Peyer's patch (tissue), 4 donors: ENCODE data around the gene APRT. TPM values are rescaled to one million over a fixed set of nuclear protein-coding genes. Genes with fewer than 3 reads are reported as not detected.

Source experiments
- DNase-seq, 3 donors: peaks; one replicate each; pipeline ENCODE4 v3.0.0-alpha.2; 2017 to 2019
- H3K27ac ChIP-seq, 4 donors: fragments of 200-600 bp; sonication (generic); one replicate each; pipeline ENCODE4 v1.5.1; 2016 to 2019
- H3K27me3 ChIP-seq, 2 donors: fragments of 200-600 bp; sonication (generic); one replicate each; pipeline ENCODE4 v1.5.1; 2019
- H3K36me3 ChIP-seq, 3 donors: fragments of 200-600 bp; sonication (generic); one replicate each; pipeline ENCODE4 v1.5.1; 2016 to 2019
- H3K4me1 ChIP-seq, 4 donors: fragments of 200-600 bp; sonication (generic); one replicate each; pipeline ENCODE4 v1.5.1; 2016 to 2019
- H3K4me3 ChIP-seq, 4 donors: fragments of 200-600 bp; sonication (generic); 1 replicate in 3 of 4; 2 replicates in 1 of 4; pipeline ENCODE4 v1.5.1; 2016 to 2019; ENCODE audit warnings: mild to moderate bottlenecking in 1 of 4
- H3K9me3 ChIP-seq, 4 donors: fragments of 200-600 bp; sonication (generic); one replicate each; pipeline ENCODE4 v1.5.1; 2016 to 2019; ENCODE audit warnings: mild to moderate bottlenecking in 1 of 4
- POLR2A ChIP-seq, 2 donors: fragments of 450-650 bp; IDR thresholded peaks; one replicate each; pipeline ENCODE4 v1.5.1; 2017; ENCODE audit warnings: antibody characterized with exemption in 2 of 2, mild to moderate bottlenecking in 2 of 2, moderate library complexity in 2 of 2
- total RNA-seq, 4 donors: library from RNA; depleted of rRNA; stranded (reverse); fragments of >200 nt; gene quantifications; one replicate each; pipeline ENCODE4 v1.1.0, GENCODE V29; 2016
- TF ChIP-seq, protein P1 (sequence below), 6 experiments: fragments of 450-650 bp in 4 of 6; fragments of 200-600 bp in 2 of 6; sonication (generic) in 1 of 6; IDR thresholded peaks; one replicate each; pipeline ENCODE4 v1.5.1; 2017 to 2019; ENCODE audit warnings: antibody characterized with exemption in 6 of 6, mild to moderate bottlenecking in 3 of 6, moderate library complexity in 1 of 6

Gene APRT, protein sequence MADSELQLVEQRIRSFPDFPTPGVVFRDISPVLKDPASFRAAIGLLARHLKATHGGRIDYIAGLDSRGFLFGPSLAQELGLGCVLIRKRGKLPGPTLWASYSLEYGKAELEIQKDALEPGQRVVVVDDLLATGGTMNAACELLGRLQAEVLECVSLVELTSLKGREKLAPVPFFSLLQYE
- 100 to 1,000 TPM; 109 to 190 (median 122) TPM for total RNA-seq

DNA sequence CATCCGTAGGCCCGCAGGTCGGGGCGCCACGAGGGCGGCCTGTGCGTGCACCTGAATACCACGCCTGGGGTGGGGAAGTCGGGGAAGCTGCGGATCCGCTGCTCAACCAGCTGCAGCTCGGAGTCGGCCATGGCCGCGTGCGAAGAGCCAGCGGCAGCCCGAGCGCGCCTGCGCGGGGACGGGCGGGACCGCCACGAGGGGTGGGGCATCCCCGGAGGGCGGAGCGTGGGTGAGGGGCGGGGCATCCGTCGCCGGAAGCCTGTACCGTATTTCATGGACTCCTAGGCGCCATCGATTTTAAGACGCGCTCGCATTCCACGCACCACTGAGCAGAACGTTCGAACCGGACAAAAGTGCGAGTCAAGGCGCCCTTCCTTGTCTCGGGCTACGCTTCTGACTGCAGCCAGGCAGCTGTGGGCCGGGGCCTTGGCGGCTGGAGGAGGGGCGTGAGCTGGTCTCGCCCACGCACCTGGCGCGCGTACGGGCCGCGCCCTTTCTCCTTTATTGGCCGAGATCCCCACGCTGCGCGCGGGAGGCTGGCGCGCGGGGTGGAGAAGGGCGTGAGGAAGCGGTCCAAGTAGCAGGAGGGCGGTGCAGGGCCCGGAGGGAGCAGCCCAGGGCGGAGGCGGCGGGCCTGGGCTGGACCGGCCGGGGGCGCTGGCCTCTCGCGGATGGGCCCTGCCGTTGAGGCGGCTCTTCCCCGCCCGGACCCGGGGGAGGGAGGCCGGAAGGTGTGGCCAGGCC is at the start of gene APRT:
APRT (minus strand) TSS at position 160 of the 744 bp plus-strand sequence; CDS start at position 131, 29 bp downstream.
- peak within 1 kb of the TSS; percentile 93 to 97 (median 94) for H3K27ac ChIP-seq
- peak; percentile 88 to 98 (median 97) for DNase-seq
- peak within 1 kb of the TSS; percentile 77 to 91 (median 84) for H3K4me3 ChIP-seq
- peaks cover 0 to 29% (median 19%) of the 10 kb centered on the region in 4 donors for H3K4me1 ChIP-seq
- peaks cover 0 to 18% (median 0%) of the 10 kb centered on the region in 3 donors for H3K36me3 ChIP-seq
- TF ChIP-seq POLR2A (IDR thresholded peaks at IDR 0.05) = peak; percentile 38 to 74
- TF ChIP-seq, protein P1, sequence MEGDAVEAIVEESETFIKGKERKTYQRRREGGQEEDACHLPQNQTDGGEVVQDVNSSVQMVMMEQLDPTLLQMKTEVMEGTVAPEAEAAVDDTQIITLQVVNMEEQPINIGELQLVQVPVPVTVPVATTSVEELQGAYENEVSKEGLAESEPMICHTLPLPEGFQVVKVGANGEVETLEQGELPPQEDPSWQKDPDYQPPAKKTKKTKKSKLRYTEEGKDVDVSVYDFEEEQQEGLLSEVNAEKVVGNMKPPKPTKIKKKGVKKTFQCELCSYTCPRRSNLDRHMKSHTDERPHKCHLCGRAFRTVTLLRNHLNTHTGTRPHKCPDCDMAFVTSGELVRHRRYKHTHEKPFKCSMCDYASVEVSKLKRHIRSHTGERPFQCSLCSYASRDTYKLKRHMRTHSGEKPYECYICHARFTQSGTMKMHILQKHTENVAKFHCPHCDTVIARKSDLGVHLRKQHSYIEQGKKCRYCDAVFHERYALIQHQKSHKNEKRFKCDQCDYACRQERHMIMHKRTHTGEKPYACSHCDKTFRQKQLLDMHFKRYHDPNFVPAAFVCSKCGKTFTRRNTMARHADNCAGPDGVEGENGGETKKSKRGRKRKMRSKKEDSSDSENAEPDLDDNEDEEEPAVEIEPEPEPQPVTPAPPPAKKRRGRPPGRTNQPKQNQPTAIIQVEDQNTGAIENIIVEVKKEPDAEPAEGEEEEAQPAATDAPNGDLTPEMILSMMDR (IDR thresholded peaks at IDR 0.05) = peak in 4 of 6 experiments; percentile 25 to 54 (median 47)
- no peaks in the 10 kb centered on the region for H3K9me3 ChIP-seq
- no peaks in the 10 kb centered on the region for H3K27me3 ChIP-seq

GRCh38 chr16:88861359-88861758 is 49.6 kb upstream of the APRT start:
- peaks cover 0 to 39% (median 0%) of the 10 kb centered on the region in 3 donors for H3K36me3 ChIP-seq

GRCh38 chr16:88859381-88860091 is 47.8 kb upstream of the APRT start:
- Histone ChIP-seq H3K4me3 (no peak overlapping the region), H3K27me3 (no peaks in the 10 kb centered on the region), H3K9me3 (no peaks in the 10 kb centered on the region), H3K27ac (no peak overlapping the region), H3K36me3 (peaks cover 0 to 39% (median 0%) of the 10 kb centered on the region in 3 donors), H3K4me1 (peaks cover 0 to 22% (median 14%) of the 10 kb centered on the region in 4 donors)
- TF ChIP-seq, protein P1 (IDR thresholded peaks at IDR 0.05) = no peak
- no peak for TF ChIP-seq POLR2A (IDR thresholded peaks at IDR 0.05)
- no peak for DNase-seq

More at GRCh38 chr16:88861359-88861758, 49.6 kb upstream of the APRT start:
- Histone ChIP-seq H3K27ac (no peak overlapping the region), H3K9me3 (no peaks in the 10 kb centered on the region), H3K4me3 (no peak overlapping the region), H3K27me3 (no peaks in the 10 kb centered on the region), H3K4me1 (peaks cover 0 to 9% (median 4%) of the 10 kb centered on the region in 4 donors)
- TF ChIP-seq, protein P1 (IDR thresholded peaks at IDR 0.05) = no peak
- TF ChIP-seq POLR2A (IDR thresholded peaks at IDR 0.05) = no peak
- DNase-seq = no peak

DNA sequence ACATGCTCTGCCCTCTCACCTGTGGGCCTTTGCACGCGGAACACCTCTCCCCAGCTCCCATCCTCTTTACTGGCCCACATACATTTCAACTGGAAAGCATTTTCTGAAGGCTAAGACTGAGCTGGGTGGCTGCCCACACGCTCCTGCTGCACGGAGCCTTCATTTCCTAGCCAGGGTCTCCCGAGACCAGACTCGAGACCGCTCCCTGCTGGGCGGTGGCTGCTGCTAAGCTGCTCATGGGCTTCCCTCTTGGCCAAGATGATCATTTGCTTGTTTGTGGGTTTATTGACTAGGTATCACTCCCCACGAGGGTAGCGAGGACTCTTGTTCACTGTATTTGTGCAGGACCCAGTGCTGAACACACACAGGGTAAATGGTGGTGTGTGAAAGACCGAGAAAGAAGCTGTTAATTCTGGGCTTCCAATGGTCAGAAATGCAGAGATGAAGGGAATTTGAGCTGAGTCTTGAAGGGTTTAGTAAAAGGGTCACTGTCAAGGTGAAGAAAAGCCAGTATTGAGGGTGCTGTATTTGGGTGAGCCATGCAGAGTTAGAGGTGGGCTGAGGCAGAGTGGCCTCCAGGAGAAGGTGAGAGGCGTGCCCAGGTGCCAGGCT is 46.1 kb upstream of the APRT start:
- TF ChIP-seq POLR2A (IDR thresholded peaks at IDR 0.05) = no peak
- TF ChIP-seq, protein P1 (IDR thresholded peaks at IDR 0.05) = peak; percentile 57 to 77 (median 70)
- H3K36me3 ChIP-seq = peaks cover 0 to 39% (median 0%) of the 10 kb centered on the region in 3 donors
- H3K9me3 ChIP-seq = no peaks in the 10 kb centered on the region
- peak overlapping the region; percentile 81 to 95 (median 93) for H3K4me3 ChIP-seq
- peak; percentile 81 to 91 (median 86) for DNase-seq
- H3K4me1 ChIP-seq = peaks cover 0 to 32% (median 14%) of the 10 kb centered on the region in 4 donors
- peak overlapping the region; percentile 84 to 89 (median 86) for H3K27ac ChIP-seq
- H3K27me3 ChIP-seq = no peaks in the 10 kb centered on the region
